ENCODE results near the gene TCF3.
"Not testable (repeated sequence)": the region's sequence is repeated elsewhere in the genome, so short reads cannot be mapped to it uniquely, and the experiment has no call there.

TCF3 gene

DNA sequence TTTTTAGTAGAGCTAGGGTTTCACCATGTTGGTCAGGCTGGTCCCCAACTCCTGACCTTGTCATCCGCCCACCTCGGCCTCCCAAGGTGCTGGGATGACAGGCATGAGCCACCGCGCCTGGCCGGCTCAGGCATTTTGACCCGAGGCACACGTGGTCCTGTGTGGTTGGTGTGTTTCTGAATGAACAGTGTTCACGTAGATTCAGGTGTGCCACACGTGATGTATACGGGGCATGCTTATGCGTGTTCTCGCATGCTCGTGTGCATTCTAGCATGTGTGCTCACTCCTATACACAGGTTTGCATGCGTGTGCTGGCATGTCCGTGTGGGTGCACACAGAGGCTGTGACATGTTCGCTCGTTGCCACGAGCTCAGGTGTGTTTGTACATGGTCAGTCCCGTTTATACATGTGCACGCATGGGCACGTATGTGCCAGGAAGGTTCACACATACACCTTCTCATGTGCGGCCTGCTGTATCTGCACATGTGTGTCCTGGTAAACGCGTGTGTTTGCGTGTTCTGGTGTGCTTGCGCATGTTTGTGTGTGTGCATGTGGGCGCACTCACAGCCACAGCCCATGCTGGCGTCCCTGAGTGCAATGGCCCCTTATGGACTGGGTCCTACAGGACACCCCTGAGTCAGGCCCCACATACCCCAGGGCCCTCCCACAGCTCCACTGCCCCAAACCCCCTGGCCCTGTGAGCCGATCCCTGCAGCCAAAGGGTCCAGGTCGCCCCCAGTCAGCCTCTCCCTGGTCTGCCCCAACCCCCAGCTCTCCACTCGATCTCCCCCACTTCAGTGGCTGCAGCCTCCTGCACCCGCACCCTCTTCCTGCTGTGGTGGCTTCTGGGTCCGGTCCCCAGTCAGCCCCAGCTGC is 20.6 kb upstream of the TCF3 start:
- no peak for DNase-seq

DNA sequence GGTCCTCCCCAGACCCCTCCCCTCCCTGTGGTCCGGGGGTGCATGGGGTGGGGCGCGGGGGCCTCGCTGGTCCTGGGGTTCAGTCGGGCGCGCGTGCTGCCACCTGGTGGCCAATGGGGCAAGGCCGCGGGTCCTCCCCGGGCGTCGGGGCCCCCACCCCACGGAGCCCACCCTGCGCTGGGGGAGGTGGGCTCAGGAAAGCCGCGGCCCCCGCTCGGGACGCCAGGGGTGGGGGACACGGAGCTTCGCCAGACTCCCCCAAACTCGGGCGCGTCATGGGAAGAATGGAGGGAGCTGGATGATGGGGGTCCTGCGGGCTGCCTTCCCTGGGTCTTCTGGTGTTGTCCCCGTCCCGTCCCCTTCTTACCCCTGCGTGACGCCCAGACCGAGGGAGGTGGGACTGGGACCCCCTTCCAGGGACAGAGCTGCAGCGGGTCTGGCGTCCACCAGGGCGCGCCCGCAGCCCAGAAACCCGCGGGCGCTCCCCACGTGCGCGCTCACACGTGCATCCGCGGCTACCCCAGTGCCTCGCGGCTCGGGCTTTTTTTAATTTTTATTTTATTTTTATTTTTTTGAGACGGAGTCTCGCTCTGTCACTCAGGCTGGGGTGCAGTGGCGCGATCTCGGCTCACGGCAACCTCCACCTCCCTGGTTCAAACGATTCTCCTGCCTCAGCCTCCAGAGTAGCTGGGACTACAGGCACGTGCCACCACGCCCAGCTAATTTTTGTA is 19.8 kb upstream of the TCF3 start:
- DNase-seq: no peak

DNA sequence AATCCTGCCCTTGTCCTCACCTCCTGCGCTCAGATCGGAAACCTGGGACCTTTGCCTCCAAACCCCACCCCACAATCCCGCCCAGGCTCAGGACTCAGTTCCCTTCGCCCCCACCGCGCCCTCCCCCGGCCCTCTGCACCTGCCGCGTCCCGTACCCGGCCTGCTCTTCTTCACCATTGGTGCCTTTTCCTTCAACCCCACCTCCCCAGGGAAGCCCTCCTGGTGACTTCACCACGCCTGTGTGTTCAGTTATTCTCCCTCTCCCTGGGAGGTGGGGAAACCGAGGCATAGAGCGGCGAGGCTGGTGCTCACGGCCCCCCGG is 19.3 kb upstream of the TCF3 start:
- no peak for DNase-seq

DNA sequence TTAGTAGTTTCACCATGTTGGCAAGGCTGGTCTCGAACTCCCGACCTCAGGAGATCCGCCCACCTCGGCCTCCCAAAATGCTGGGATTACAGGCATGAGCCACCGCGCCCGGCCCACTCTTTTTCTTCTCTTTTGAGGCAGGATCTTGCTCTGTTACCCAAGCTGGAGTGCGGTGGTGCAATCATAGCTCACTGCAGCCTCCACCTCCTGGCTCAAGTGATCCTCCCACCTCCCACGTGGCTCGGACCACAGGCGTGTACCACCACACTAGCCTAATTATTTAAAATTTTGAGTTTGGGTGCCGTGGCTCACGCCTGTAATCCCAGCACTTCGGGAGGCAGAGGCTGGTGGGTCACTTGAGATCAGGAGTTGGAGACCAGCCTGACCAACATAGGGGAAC is 18.3 kb upstream of the TCF3 start:
- not testable (repeated sequence) for DNase-seq

DNA sequence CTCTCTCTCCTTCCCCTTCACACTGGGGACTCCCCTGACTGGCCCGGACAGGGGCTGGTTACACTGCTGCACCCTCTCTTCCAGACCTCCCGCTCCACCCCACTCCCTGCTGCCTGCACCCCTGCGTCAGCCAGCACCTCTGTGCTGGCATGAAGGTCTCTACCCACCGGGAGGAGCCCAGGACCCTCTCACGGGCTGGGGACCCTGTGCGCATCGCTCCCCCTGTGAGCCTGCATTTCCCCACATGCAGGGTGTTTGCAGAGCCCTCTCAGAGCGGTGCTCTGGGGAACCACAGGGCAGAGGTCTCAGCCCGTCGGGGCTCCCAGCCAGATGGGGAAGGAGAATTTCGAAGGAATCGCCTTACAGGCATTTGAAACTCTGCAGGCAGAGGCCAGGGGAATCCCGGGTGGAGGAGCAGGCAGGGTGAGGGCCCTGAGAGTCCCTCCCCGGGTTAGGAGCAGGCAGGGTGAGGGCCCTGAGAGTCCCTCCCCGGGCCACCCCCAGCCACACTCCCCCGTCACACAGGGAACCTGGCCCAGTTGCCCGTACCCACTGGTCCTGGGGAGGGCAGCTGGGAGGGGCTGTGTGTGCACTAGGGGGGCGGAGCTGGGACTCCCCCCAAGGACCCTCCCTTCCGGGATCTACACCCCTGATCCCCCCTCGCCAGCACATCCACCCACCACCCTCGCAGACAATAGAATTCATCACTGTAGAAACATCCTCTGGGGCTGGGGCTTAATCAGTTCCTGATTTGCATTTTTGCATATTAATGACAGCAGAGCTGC is 16.3 kb upstream of the TCF3 start:
- DNase-seq: no peak

DNA sequence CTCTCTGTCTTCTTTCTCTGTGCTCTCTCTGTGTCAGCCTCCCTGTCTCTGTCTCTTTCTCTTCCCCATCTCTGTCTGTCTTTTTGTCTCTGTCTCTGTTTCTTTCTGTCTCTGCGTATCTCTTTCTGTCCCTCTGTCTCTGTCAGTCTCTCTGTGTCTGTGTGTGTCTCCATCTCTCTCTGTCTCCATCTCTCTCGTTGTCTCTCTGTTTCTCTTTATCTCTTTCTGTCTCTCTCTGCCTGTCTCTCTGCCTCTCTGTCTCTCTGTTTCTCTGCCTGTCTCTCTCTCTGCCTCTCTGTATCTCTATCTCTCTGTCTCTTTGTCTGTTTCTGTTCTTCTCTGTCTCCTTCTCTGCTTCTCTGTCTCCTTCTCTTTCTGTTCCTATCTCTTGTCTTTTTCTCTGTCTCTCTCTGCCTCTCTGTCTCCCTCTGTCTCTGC is 15.7 kb upstream of the TCF3 start:
- no peak for DNase-seq

DNA sequence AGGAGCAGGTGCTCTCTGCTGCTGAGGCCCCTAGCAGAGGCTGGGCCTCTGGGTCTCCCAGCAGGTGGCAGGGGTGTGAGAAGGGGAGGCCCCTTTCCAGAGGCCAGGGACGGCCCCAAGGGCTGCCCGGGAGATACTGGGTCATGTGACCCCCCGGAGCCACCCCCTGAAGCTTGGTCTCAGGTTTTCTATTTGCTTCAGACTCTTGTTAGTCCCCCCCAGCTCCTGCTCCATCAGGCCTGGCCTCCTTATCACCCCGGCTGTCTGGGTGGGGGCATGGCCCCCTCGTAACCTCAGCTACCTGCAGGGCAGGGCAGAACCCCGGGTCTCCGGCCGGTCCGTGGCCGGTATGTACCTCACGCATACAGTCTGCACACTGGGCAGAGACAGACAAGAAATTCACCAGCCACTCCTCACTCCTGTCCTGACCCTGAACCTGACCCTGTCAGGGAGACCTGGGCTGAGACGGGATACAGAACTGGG is 13.2 kb upstream of the TCF3 start:
- DNase-seq: no peak

DNA sequence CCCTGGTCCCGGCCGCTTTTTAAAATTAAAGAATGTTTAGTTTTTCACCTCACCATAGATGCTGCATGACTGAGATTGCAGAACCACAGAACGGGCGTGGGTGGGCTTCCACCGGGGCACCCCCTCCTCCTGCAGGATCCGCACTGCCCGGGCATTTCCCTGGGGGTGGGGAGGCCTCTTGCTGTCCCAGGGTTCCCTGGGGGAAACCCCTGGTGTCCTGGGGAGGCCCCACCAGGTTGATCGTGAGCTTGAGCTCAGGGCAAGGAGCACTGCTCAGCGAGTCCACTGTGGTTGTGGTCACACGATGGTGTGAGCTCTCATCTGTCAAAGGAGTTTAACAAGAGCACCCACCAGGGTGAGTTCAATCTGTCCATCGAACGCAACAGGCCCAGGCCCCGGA is 11.4 kb upstream of the TCF3 start:
- DNase-seq: no peak

DNA sequence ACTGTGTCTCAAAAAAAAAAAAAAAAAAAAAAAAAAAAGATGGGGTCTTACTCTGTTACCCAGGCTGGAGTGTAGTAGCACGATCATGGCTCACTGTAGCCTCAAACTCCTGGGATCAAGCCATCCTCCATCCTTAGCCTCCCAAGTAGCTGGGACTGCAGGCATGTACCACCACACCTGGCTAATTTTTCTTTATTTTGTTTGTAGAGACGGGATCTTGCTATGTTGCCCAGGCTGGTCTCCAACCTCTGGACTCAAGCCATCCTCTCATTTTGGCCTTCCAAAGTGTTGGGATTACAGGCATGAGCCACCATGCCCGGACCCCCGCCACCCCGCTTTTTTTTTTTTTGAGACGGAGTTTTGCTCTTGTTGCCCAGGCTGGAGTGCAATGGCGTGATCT is 10.8 kb upstream of the TCF3 start:
- DNase-seq: not testable (repeated sequence)

DNA sequence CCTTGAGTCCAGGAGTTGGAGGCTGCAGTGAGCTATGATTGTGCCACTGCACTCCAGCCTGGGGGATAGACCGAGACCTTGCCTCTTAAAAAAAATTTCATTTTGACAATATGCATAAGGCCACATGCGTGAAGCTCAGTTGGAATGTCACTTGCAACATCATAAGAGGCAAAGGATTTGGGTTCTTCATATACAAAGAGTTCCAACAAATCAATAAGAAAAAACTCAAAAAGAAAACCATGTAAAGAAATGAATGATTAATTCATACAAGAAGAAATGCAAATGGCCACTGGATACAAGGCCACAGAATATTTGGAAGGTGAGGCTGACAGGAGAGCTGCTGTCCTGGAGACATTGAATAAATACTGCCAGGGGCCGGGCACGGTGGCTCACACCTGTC is 9.6 kb upstream of the TCF3 start:
- DNase-seq: no peak

DNA sequence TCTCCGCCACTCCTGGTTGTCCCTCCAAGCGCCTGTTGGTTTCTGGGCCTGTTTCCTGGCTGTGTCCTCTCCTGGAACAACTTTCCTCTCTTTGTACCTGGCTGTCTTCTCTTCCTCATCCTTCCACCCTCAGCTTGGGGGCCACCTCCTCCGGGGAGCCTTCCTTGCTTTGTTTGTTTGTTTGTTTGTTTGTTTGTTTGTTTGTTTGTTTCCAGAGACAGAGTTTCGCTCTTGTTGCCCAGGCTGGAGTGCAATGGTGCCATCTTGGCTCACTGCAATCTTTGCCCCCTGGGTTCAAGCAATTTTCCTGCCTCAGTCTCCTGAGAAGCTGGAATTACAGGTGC is 6.6 kb upstream of the TCF3 start:
- DNase-seq: no peak

DNA sequence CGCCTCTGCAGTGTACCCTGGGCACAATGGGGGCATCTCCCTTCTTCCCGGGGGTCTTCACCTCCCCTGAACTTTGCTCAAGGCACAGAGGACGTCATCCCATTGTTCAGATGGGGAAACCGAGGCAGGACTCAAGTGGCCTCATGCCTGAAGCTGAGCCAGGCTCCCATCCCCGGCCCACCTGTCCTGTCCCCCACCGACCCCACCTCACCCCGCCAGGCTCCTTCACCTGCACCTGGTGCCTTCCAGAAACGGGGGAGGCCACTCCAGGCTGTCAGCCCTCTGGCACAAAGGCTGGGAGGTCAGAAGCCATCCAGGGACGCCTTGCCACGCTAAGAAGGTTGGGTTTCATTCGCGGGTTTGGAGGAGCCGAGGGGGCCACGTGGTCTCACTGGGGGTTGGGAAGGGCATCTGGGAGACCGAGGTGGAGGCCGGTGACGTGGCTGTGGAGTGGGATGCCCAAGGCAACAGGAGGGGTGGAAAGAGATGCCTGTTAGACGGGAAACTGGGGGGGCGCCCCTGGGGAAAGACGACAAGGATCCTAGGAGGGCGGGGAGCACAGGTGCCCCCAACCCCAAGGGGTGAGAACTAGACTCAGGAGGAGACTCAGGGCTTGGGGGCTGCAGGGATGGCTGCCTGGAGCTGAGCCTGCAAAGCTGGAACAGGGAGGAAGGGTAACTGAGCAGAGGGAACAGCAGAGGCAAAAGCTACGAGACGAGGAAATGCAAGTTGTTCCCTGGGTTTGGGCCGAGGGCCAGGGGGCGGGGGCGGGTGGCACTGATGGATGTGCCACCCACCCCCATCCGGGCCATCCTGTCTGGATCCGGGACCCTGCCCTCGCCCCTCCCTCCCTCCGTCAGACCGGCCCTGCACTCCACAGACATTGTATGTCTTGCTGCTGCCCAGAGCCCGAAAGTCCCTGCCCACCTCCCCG is 6.0 kb upstream of the TCF3 start:
- DNase-seq: no peak

DNA sequence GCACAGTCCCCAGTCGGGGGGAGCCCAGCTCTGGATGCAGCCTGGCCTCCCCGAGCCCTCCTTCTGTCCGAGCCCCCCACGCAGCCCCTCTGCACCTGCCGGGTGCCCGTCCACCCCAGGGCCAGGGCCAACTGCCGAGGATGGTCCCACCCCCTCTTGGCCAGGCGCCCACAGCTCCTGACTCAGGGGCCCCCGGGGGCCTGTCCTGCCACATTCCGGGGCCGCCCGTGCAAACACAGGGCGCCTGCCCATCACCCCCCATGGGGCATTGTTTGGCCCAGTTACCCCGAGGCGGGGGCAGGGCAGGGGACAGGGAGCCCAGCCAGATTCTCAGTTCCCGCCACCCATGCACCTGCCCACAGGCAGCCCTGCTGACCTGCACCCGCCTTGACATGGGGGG is 5.3 kb upstream of the TCF3 start:
- DNase-seq: no peak

DNA sequence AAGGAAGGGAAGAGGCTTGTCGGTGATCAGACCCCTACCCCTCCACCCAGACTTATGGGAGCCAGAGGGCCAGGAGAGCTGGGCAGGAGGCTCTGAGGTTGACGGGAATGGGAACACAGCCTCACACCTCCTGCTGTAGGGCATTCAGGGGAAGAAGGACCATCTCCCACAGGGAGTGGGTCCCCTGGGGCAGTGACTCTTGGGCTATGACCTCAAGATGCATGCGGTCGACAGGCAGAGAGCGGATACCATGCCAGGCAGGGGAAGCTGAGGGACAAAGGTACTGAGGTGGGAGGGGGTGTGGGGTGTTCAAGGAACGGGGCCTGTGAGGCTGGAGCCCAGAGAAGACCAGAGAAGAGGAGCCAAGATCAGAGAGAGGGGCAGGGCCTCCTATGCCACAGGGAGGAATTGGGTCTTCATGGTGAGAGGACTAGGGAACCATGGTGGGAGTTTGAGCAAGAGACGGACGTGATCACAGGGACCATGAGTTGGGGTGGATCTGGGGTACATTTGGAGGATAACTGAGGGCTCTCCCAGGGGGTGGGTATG is 4.6 kb upstream of the TCF3 start:
- DNase-seq: no peak

DNA sequence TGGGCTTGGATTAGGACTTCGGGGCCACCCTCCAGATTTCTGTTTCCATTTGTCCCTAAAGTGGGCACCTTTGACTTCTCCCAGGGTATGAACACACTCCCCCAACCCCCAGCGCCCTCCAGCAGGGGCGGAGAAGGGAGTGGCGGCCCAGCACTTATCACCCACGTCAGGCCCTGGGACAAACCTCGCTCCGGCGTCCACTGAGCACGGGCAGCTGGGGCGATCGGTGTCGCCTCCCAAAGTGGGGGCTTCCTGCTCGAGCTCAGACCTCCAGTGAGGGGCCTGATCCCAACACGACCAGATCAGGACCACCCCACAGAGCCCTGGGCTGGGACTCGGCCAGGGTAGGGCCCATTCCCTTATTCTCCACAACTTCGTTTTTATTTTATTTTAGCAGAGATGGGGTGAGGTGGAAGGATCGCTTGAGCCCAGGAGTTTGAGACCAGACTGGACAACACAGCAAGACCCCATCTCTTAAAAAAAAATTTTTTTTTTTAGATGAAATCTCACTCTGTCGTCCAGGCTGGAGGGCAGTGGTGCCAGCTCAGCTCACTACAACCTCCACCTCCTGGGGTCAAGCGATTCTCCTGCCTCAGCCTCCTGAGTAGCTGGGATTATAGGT is 3.7 kb upstream of the TCF3 start:
- DNase-seq: no peak

DNA sequence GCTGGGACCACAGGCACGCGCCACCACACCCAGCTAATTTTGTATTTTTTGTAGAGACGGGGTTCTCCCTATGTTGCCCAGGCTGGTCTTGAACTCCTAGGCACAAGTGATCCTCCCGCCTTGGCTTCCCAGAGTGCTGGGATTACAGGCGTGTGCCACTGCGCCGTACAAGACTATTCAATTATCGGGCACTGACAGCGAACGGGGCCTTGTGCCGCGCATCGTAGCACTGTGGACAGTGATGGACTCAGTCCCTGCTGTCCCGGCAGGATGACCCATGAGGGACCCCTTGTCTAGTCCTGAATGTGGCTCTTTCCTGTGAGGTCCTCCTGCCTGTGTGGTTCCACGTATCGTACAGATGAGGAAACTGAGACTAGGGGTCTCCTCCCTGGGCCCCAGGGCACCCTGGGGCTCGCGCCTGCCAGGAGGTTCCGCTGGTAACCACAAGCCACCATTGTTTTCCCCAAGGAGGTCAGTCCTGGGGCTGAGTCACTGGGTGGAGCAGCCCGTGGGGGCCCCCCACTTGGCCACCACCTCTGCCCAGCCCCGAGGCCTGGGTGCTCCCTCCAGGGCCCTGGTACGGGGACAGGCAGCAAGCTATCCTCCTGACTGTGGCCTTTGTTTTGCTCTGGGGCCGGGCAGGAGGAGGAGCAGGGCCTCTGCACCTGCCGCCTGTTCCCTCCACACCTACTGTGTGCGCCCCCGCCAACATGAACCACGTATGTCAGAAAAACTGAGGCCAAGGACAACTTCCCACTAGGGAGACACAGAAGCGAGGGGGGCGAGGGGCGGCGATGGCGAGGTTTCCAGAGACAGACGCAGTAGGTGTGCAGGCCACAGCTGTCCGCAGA is 2.9 kb upstream of the TCF3 start:
- DNase-seq: no peak

DNA sequence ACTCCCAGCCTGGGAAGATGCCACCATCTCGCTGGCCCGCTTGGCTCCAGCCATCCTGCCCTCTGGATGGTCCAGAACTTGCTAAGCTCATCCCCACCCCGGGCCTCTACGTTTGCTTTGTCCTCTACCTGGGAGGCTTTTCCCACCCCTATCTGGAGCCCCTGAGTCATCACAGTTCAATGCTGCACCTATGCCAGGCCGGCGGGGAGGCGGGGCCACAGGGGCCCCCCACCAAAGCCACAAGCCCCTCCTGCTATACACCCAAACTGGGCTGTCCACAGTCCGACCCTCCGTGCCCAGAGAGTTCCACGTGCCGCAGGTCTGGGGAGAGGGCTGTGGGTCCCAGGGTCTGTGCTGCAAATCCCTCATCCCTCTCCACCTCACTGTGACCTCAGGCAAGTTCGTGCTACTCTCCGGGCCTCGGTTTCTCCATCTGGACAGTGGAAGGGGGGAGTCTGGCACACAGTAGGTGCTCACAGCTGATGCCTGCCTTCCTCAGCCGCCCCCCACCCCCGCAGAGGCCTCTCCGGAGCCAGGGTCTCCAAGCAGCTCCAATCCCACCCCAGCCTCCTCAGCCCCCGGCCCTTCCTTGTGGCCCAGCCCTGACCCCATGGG is 1.9 kb upstream of the TCF3 start:
- DNase-seq: no peak

DNA sequence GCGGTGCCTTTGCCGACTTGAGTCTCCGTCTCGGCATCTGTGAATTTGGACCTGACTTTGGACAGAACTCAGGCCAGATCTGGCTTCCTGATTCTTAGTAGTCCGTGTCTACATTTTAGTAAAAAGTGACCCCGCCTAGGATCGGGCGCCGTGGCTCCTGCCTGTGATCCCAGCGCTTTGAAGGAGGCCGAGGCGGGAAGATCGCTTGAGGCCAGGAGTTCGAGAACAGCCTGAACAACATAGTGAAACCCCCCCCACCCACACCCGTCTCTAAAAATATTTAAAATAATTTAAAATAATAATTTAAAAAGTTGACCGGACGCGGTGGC is 849 bp upstream of the TCF3 start:
- no peak for DNase-seq

DNA sequence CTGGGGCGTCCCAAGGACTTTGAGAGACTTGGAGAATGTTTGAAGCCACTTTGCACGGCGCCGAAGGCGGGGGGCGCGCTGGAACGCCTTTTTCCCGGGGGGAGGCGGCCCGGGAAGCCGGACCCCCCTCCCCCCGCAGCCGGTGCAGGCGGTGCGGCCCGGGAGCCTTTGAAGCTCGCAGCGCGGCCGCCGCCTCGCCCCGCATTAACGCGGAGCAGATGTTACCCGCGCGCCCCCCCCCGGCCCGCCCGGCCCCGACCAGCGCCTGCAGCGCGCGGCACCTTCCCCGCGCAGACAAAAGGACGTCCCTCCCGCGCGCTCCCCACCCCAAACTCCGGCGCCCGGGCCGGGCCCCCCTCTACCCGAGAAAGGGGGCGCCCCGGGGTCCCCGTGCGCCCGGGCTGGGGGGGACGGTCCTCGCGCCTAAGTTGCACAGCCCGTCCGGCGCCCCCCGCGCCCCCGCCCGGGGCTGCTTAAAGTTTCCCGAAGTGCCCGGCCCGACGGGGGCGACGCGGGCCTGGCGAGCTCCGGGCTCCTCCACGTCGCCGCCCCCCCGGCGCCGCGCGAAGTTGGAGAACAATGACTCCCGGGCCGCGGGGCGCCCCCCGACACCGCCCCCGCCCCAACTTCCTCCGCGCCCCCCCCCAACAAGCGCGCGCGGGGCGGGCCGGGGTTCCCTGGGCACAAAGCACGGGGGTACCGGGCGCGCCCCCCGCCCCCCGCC is 685 bp downstream of the TCF3 start:
- DNase-seq: no peak
